GM21447 (cell line): Measurements from ENCODE around the gene ATG7.
"Not testable (repeated sequence)": the region's sequence is repeated elsewhere in the genome, so short reads cannot be mapped to it uniquely, and the experiment has no call there.

ENCODE experiments used
- ATAC-seq: cut with Tn5 transposase; IDR thresholded peaks from one replicate; pipeline ENCODE4 v1.9.1; 2021; ENCODE audit not compliant: unreplicated experiment

ATG7 gene

DNA sequence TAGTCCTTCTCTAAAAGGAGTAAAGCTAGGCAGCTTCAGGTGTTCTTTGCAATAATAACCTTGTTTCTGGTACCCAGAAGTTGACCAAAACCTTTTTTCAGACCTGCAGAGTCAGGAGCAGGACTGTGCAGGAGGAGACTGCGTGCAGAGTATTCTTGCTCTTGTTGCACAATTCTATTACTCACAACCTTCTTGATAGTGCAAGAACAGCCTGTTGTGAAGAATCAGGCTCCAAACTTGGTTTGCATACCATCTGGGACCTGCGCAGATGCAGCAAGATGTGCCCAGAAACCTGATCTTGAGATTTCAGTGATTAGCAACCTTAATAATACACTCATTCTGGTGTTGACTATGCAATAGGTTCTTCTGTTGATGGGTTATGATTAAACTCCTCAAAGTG lies 111.9 kb downstream of the ATG7 start:
- no peak for ATAC-seq

- no peak for ATAC-seq
Measured at GRCh38 chr3:11385326-11385725, 113.1 kb downstream of the ATG7 start.

- ATAC-seq = no peak
Measured at GRCh38 chr3:11385891-11386290, 113.7 kb downstream of the ATG7 start.

DNA sequence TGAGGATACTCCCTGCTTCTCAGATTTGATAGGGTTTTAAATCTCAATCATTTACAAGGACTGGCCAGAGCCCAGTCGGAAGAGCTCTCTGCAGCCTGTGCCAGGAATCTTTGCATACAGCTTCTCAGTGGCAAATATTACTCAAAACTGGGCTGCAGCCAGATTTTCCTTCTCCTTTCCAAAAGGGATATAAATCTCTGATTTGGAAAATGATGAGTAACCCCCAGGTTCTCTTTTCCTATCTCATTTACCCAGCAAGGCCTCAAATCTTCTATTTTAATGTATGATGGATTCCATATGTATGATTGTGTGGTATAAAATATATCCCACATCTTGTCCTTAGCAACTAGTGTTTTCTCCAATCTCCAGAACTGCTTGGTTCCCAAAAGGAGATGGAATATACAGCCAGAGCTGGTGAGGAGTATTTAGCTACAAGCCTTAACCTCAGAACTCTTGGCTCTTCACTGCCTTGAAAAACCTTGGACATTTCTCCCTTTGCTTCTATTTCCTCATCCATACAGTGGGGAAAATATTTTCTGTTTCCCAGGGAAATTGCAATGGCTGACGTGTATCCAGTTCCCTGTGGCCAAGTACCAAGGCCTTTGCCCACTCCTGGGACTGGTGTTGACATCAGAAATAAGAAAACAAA lies 114.4 kb downstream of the ATG7 start:
- no peak for ATAC-seq

- ATAC-seq = no peak
Measured at GRCh38 chr3:11389386-11390268, 117.4 kb downstream of the ATG7 start.

DNA sequence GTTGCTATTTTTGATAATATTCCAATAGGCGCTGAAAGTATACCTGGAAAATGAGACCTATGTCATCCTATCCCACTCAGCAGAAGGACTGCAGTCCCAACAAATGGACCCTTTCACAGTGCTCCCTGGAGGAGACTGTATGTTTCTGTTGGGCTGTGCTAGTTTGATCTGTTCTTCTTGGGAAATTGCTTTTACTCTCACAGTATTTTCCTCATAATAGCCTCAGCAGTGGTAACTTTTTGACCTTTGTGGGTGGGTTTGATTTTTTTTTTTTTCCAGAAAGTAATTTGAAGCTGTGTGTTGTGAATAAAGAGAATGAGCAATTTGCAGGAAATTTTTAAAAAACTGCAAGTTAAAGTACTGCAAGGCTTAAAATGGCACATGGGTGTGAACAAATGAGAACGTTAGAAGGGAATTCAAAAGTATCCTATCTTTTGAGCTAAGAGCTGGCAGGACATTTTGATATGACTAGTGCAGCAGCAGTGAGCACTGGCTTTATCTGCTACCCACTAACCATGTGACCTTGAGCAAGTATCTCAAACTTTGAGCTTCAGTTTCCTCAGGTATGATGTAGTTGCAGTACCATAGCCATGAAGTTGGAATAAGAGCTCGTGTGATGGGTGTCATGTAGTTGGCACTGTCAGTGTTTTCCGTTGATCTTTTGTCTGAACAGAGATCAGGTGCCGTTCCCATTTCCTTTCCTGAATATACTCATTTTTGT lies 118.4 kb downstream of the ATG7 start:
- ATAC-seq = no peak

GRCh38 chr3:11391174-11391879 lies 119.1 kb downstream of the ATG7 start:
- no peak for ATAC-seq

- no peak for ATAC-seq
Measured at GRCh38 chr3:11392014-11392859, 120.0 kb downstream of the ATG7 start.

GRCh38 chr3:11392860-11393114 lies 120.6 kb downstream of the ATG7 start:
- ATAC-seq = no peak

DNA sequence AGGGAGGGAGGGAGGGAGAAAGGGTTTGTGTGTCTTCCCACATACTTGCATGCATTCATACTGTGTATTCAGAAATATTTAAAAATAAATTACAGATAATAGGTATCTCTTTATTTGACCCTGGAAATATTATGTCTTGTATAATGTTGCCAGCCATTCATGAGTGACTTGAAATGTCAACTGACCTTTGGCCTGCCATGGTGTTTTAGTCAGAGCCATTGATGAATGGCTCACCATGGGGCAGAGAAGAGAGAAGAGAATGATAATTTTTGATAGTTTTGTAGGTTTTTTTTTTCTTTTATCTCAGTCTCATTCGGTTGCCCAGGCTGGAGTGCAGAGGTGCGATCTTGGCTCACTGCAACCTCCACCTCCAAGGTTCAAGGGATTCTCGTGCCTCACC lies 121.2 kb downstream of the ATG7 start:
- ATAC-seq = no peak

GRCh38 chr3:11394392-11394791 lies 122.2 kb downstream of the ATG7 start:
- no peak for ATAC-seq

DNA sequence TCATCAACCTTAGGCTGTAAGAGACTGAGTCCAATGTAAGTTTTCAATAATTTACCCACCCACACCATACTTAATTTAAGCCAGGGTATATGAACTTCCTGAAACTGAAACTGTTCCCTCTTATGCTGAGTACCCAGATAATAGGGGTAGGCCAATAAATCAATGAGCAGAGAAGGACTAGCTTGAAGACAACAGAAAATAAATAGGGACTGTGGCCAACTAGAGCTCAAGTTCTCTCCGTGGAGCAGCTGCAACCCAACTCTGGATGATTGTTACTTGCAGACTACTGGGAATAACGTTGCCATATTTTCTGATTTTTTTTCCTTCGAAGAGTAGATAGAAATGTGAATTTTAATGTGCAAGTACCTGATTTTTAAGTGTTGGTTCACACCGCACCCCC lies 128.0 kb downstream of the ATG7 start:
- ATAC-seq = no peak

DNA sequence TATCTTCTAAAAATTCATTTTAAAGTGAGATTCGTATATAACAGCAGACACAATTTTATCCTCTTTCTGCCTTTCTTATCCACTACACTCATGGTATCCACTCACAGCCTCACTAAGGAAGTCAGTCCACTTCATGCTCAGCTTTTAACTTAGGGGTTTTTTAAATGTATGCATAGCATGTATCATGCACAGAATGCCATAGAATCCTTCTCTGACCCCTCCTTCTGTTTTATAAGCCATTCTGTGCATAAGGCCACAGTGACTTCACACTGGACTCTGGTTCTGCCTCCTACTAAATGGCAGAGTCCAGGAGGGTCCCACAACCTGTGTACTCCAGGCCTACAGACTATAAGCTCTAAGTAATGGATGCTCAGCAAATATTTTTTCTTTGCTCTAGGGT lies 129.2 kb downstream of the ATG7 start:
- no peak for ATAC-seq

DNA sequence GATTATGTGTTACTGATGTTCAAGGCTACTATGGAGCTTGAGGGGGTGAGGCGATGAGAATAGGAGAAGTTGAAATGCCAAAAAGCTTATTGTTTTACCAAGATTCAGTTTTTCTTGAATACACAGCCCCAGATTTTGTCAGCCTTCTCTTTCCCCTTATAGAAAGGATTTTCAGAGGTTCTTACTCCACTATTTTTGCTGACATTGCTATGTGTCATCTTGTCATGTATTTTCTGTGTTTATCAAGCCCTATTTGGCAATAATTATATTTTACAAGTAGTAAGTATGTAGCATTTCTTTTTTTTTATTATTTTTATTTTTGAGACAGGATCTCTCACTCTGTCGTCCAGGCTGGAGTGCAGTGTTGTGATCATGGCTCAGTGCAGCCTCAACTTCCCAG lies 133.1 kb downstream of the ATG7 start:
- ATAC-seq = no peak

GRCh38 chr3:11407644-11408043 lies 135.4 kb downstream of the ATG7 start:
- no peak for ATAC-seq

DNA sequence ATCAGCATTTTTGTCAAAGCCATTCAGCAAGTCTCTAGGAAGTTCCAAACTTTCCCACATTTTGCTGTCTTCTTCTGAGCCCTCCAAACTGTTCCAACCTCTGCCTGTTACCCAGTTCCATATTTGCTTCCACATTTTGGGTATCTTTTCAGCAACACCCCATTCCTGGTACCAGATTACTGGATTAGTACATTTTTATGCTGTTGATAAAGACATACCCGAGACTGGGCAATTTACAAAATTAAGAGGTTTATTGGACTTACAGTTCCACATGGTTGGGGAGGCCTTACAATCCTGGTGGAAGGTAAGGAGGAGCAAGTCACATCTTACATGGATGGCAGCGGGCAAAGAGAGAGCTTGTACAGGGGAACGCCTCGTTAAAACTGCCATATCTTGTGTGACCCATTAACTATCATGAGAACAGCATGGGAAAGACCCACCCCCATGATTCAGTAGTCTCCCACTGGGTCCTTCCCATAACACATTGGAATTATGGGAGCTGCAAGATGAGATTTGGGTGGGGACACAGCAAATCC lies 136.2 kb downstream of the ATG7 start:
- not testable (repeated sequence) for ATAC-seq

- ATAC-seq = no peak
Measured at GRCh38 chr3:11410564-11410963, 138.4 kb downstream of the ATG7 start.

DNA sequence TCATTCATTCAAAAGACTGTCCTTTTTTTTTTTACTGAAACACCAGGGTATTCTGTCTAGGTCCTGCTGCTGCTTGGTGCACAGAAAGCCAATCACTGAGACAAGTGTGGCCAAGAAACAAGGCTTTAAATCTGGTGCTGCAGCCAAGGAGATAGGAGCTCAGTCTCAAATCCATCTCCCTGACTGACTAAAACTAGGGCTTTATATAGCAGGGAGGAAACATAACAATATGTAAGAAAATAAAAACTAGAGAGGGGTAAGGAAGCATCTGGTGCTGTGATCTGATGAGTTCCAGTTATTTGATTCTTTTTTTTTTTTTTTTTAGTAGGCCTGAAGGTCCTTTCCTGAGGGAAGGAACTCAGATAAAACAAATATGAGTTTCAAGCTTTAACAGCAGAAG lies 139.8 kb downstream of the ATG7 start:
- ATAC-seq = no peak

- no peak for ATAC-seq
Measured at GRCh38 chr3:11413071-11413470, 140.9 kb downstream of the ATG7 start.

- no peak for ATAC-seq
Measured at GRCh38 chr3:11415099-11415498, 142.9 kb downstream of the ATG7 start.
